HUES48 (cell line): ENCODE measurements around the gene LONP2.

Experiments used
- H3K27ac ChIP-seq: one replicate; pipeline ENCODE4 v1.7.0; 2013; ENCODE audit warnings: low read depth, low read length, inconsistent platforms
- H3K27me3 ChIP-seq: 2 replicates; pipeline ENCODE4 v1.6.1; 2013; ENCODE audit warnings: mild to moderate bottlenecking, low read length; ENCODE audit not compliant: control insufficient read depth, insufficient read depth
- H3K36me3 ChIP-seq: 2 replicates; pipeline ENCODE4 v1.6.1; 2013; ENCODE audit warnings: low read length; ENCODE audit not compliant: control insufficient read depth, insufficient read depth
- H3K4me1 ChIP-seq: 2 replicates; pipeline ENCODE4 v1.6.1; 2013; ENCODE audit warnings: mild to moderate bottlenecking, low read length; ENCODE audit not compliant: control insufficient read depth, insufficient read depth
- H3K4me3 ChIP-seq: 2 replicates; pipeline ENCODE4 v1.5.1; 2013; ENCODE audit warnings: mild to moderate bottlenecking, low read depth, low read length
- H3K9ac ChIP-seq: 2 replicates; pipeline ENCODE4 v1.6.1; 2013; ENCODE audit warnings: mild to moderate bottlenecking, low read depth, low read length, moderate library complexity
- H3K9me3 ChIP-seq: 2 replicates; pipeline ENCODE4 v1.6.1; 2013; ENCODE audit warnings: low read length; ENCODE audit not compliant: control insufficient read depth, insufficient read depth

Gene LONP2

DNA sequence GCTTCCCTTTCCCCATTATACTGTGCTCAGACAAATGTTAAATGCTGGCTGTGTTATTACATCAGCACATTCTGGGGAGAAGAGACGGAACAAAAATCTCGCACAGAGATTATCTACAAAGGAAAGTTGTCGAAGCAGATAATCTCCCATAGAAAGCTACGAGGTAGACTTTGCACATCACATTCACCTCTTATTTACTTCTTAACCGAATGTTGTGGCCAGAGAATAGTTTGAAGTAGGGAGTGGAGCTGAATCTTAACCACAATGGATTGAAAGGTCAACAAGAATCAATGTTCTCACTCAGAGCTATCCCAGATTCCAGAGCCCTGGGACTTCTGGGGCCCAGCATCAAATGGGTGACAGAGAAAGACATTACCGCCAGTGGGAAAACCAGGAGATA, 28.4 kb upstream of the LONP2 start:
- no peak overlapping the region for H3K9ac ChIP-seq
- H3K9me3 ChIP-seq, result no peaks in the 10 kb centered on the region
- H3K27ac ChIP-seq, result no peak overlapping the region
- no peak overlapping the region for H3K4me3 ChIP-seq
- no peaks in the 10 kb centered on the region for H3K27me3 ChIP-seq
- no peaks in the 10 kb centered on the region for H3K36me3 ChIP-seq
- H3K4me1 ChIP-seq, result no peaks in the 10 kb centered on the region

- Histone ChIP-seq H3K27me3 (no peaks in the 10 kb centered on the region), H3K27ac (no peak overlapping the region), H3K36me3 (no peaks in the 10 kb centered on the region), H3K9me3 (no peaks in the 10 kb centered on the region), H3K4me1 (no peaks in the 10 kb centered on the region), H3K9ac (no peak overlapping the region), H3K4me3 (no peak overlapping the region)
These were observed 26.4 kb upstream of the LONP2 start for GRCh38 chr16:48217708-48218107.

GRCh38 chr16:48218473-48218872, 25.6 kb upstream of the LONP2 start:
- H3K9me3 ChIP-seq, result no peaks in the 10 kb centered on the region
- no peaks in the 10 kb centered on the region for H3K4me1 ChIP-seq
- no peak overlapping the region for H3K27ac ChIP-seq
- H3K27me3 ChIP-seq, result no peaks in the 10 kb centered on the region
- H3K4me3 ChIP-seq, result no peak overlapping the region
- H3K9ac ChIP-seq, result no peak overlapping the region
- no peaks in the 10 kb centered on the region for H3K36me3 ChIP-seq

- Histone ChIP-seq H3K36me3 (no peaks in the 10 kb centered on the region), H3K4me1 (no peaks in the 10 kb centered on the region), H3K27me3 (no peaks in the 10 kb centered on the region), H3K27ac (no peak overlapping the region), H3K9me3 (no peaks in the 10 kb centered on the region), H3K9ac (no peak overlapping the region), H3K4me3 (no peak overlapping the region)
These were observed 23.2 kb upstream of the LONP2 start for GRCh38 chr16:48220891-48221290.

GRCh38 chr16:48223490-48223889, 20.6 kb upstream of the LONP2 start:
- Histone ChIP-seq H3K27ac (no peak overlapping the region), H3K4me1 (no peaks in the 10 kb centered on the region), H3K9ac (no peak overlapping the region), H3K27me3 (no peaks in the 10 kb centered on the region), H3K4me3 (no peak overlapping the region), H3K36me3 (no peaks in the 10 kb centered on the region), H3K9me3 (no peaks in the 10 kb centered on the region)

GRCh38 chr16:48225456-48225855, 18.6 kb upstream of the LONP2 start:
- no peaks in the 10 kb centered on the region for H3K9me3 ChIP-seq
- no peaks in the 10 kb centered on the region for H3K27me3 ChIP-seq
- no peak overlapping the region for H3K4me3 ChIP-seq
- H3K4me1 ChIP-seq, result no peaks in the 10 kb centered on the region
- H3K36me3 ChIP-seq, result no peaks in the 10 kb centered on the region
- no peak overlapping the region for H3K9ac ChIP-seq
- H3K27ac ChIP-seq, result no peak overlapping the region

- H3K4me1 ChIP-seq, result peaks cover 7% of the 10 kb centered on the region
- H3K4me3 ChIP-seq, result no peak overlapping the region
- no peaks in the 10 kb centered on the region for H3K36me3 ChIP-seq
- H3K27ac ChIP-seq, result no peak overlapping the region
- H3K9me3 ChIP-seq, result no peaks in the 10 kb centered on the region
- no peaks in the 10 kb centered on the region for H3K27me3 ChIP-seq
- no peak overlapping the region for H3K9ac ChIP-seq
These were observed 12.2 kb upstream of the LONP2 start for GRCh38 chr16:48231727-48232492.

GRCh38 chr16:48232493-48233040, 11.5 kb upstream of the LONP2 start:
- H3K9ac ChIP-seq, result no peak overlapping the region
- H3K4me3 ChIP-seq, result no peak overlapping the region
- H3K27me3 ChIP-seq, result no peaks in the 10 kb centered on the region
- no peak overlapping the region for H3K27ac ChIP-seq
- H3K9me3 ChIP-seq, result no peaks in the 10 kb centered on the region
- peaks cover 7% of the 10 kb centered on the region for H3K4me1 ChIP-seq
- H3K36me3 ChIP-seq, result no peaks in the 10 kb centered on the region

DNA sequence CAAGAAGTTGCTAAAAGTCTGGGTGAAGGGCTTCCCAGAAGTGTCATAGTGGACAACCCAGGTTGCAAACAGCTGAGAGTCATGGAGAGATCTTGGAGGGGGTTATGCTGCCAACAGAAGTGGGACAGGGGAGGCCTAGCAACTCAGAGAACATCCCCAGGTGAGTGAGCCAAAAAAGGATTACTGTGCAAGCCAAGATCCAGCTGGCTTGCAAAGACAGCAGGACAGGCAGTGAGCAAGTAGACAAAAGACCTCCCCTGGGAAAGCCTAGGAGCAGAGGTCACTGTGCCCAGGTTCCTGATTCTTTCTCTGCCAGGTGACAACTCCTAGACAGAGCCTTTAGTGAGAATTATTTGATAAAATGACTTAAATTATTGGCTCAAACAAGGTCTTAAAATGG, 9.5 kb upstream of the LONP2 start:
- H3K9me3 ChIP-seq, result no peaks in the 10 kb centered on the region
- H3K27me3 ChIP-seq, result no peaks in the 10 kb centered on the region
- no peak overlapping the region for H3K9ac ChIP-seq
- no peaks in the 10 kb centered on the region for H3K36me3 ChIP-seq
- peaks cover 7% of the 10 kb centered on the region for H3K4me1 ChIP-seq
- no peak overlapping the region for H3K4me3 ChIP-seq
- no peak overlapping the region for H3K27ac ChIP-seq

- peaks cover 7% of the 10 kb centered on the region for H3K4me1 ChIP-seq
- no peaks in the 10 kb centered on the region for H3K27me3 ChIP-seq
- H3K36me3 ChIP-seq, result no peaks in the 10 kb centered on the region
- H3K9me3 ChIP-seq, result no peaks in the 10 kb centered on the region
- H3K27ac ChIP-seq, result no peak overlapping the region
- no peak overlapping the region for H3K9ac ChIP-seq
- H3K4me3 ChIP-seq, result no peak overlapping the region
These were observed 9.0 kb upstream of the LONP2 start for GRCh38 chr16:48235058-48235555.

GRCh38 chr16:48235556-48236136, 8.5 kb upstream of the LONP2 start:
- H3K27ac ChIP-seq, result no peak overlapping the region
- peaks cover 7% of the 10 kb centered on the region for H3K4me1 ChIP-seq
- H3K36me3 ChIP-seq, result no peaks in the 10 kb centered on the region
- no peaks in the 10 kb centered on the region for H3K27me3 ChIP-seq
- no peak overlapping the region for H3K9ac ChIP-seq
- H3K9me3 ChIP-seq, result no peaks in the 10 kb centered on the region
- no peak overlapping the region for H3K4me3 ChIP-seq
